Naive B cell (primary cell): Measurements from ENCODE around the gene GRAMD1B. TPM values are rescaled to one million over a fixed set of nuclear protein-coding genes. Genes with fewer than 3 reads are reported as not detected.
A peak's percentile ranks its signal among the peaks of the same experiment; 100 is the strongest.
"Not testable (repeated sequence)": the region's sequence is repeated elsewhere in the genome, so short reads cannot be mapped to it uniquely, and the experiment has no call there.

Experiments used
- ATAC-seq, 2 donors: fragments of 150-1000 bp; cut with Tn5 transposase; 2 replicates each; pipeline ENCODE4 v1.10.0; 2021; ENCODE audit warnings: low read depth in 2 of 2, mild to moderate bottlenecking in 2 of 2, moderate library complexity in 2 of 2
- DNase-seq: peaks from one replicate; pipeline ENCODE4 v3.0.0; 2022
- H3K27ac Mint-ChIP-seq, 6 donors: one replicate each; pipeline ENCODE4 v1.8.0; 2020 to 2022; ENCODE audit warnings: mild to moderate bottlenecking in 6 of 6, mixed read lengths in 6 of 6, moderate library complexity in 5 of 6, inconsistent platforms in 2 of 6
- H3K27me3 Mint-ChIP-seq, 3 donors: one replicate each; pipeline ENCODE4 v1.8.0; 2021 to 2022; ENCODE audit warnings: mixed read lengths in 3 of 3, mild to moderate bottlenecking in 1 of 3
- H3K36me3 Mint-ChIP-seq, 2 donors: one replicate each; pipeline ENCODE4 v1.8.0; 2020 to 2022; ENCODE audit warnings: mixed read lengths in 2 of 2, inconsistent platforms in 1 of 2, mild to moderate bottlenecking in 1 of 2
- H3K4me1 Mint-ChIP-seq, 3 donors: one replicate each; pipeline ENCODE4 v1.8.0; 2020 to 2022; ENCODE audit warnings: mixed read lengths in 3 of 3, inconsistent platforms in 1 of 3, mild to moderate bottlenecking in 1 of 3, moderate library complexity in 1 of 3
- H3K4me3 Mint-ChIP-seq, 8 donors: one replicate each; pipeline ENCODE4 v1.8.0; 2020 to 2022; ENCODE audit warnings: mild to moderate bottlenecking in 8 of 8, mixed read lengths in 8 of 8, moderate library complexity in 8 of 8, inconsistent platforms in 2 of 8
- H3K9me3 Mint-ChIP-seq, 7 donors: one replicate each; pipeline ENCODE4 v1.8.0; 2020 to 2022; ENCODE audit warnings: mixed read lengths in 7 of 7, mild to moderate bottlenecking in 5 of 7, inconsistent platforms in 2 of 7, moderate library complexity in 1 of 7
- polyA plus RNA-seq, 6 donors: library from polyadenylated mRNA; unstranded; fragments of 300-500 nt; fragmentation: Illumina TruSeq; gene quantifications; one replicate each; pipeline ENCODE4 v1.2.3, GENCODE V29; 2021; ENCODE audit warnings: low read depth in 6 of 6

The GRAMD1B gene
- polyA plus RNA-seq, 6 donors from 2014 or later: 0.84 TPM; not detected in 5

DNA sequence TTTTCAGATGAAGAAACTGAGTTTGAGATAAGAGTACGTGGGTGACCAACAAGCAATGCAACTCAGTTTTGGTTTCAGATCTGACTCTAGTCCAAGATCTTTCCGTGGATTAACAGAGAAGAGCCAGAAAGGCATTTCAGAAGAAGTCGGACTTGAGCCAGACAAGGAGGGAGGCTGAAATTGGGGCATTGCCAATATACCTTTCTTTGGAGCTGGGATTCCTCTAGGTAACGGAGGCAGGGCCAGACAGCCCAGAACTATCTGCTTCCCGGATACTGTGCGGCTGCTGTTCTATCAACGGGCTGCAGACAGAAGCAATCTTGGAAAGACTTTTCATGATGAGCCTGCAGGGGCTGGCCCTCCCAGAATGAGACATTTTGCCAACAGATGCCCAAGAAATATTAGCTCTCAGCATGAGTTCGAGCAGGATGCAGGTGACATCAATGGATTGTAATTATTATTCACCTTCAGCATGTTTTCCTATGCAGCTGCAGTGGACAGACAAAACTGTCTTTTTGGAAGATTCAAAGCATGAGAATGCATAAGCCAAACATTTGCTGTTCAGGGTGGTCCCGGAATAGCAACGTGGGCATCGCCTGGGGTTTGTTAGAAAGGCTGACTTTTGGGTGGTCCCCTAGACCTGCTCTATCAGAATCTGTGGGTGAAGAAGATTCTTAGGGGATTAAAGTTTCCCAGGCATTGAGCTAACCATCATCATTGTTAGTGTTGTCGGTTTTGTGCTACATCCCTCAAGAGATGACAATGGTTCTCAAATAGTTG lies 128.7 kb downstream of the GRAMD1B start:
- H3K4me1 Mint-ChIP-seq: peaks cover 13 to 21% (median 18%) of the 10 kb centered on the region in 3 donors
- no peaks in the 10 kb centered on the region for H3K36me3 Mint-ChIP-seq
- peak overlapping the region in 5 of 8 donors; percentile 14 to 90 (median 55) for H3K4me3 Mint-ChIP-seq

DNA sequence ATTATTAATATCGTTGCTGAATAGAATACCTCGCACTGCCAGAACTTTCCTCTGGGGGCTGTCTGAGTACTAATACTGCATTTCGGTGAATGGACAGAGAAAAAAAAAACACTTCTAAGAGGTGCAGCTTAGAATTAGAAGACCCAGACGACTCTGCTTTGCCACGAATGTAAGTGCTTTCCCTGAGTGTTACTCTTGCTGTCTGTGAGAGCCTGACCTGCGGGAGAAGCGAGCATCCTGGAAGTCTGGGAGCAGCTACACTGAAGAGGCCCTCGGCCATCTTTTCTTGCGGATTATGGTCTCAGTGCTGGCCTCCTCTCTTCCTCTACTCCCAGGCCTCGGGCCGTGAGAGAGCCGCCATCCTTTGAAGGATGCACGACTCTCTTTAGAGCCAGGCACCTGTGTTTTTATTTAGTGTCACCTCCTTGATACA lies 129.5 kb downstream of the GRAMD1B start:
- Mint-ChIP-seq H3K4me1 (peaks cover 13 to 21% (median 18%) of the 10 kb centered on the region in 3 donors), H3K27ac (peak overlapping the region in 3 of 6 donors; percentile 41 to 96 (median 76)), H3K27me3 (peaks cover 0 to 12% (median 0%) of the 10 kb centered on the region in 3 donors), H3K9me3 (no peaks in the 10 kb centered on the region), H3K36me3 (no peaks in the 10 kb centered on the region), H3K4me3 (peak overlapping the region; percentile 55 to 98 (median 90))
- DNase-seq (no peak), ATAC-seq (peak; percentile 16 to 18)

More for the DNA sequence above, 128.7 kb downstream of the GRAMD1B start:
- Mint-ChIP-seq H3K27me3 (peaks cover 0 to 12% (median 0%) of the 10 kb centered on the region in 3 donors), H3K27ac (no peak overlapping the region), H3K9me3 (no peaks in the 10 kb centered on the region)
- DNase-seq (no peak), ATAC-seq (no peak)

DNA sequence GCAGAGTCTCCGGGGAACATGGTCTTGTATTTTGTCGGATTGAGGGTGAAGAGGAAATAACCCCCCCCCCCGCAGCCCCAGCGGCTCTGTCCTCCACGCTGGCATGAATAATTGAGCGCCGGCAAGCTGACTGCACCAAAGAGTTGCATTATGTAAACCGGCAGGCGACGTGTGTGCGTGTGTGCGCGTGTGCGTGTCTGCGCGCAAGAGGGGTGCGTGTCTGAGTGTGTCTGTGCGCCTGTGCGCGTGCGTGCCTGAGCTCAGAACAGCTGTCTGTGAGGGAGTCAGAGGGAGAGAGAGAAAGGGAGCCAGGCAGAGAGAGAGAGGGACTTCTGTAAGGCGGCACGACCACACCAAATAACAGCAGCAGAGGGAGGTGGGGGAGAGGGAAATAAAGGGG lies 129.9 kb downstream of the GRAMD1B start:
- DNase-seq (peak; percentile 33), ATAC-seq (peak; percentile 81 to 85)
- Mint-ChIP-seq H3K36me3 (no peaks in the 10 kb centered on the region), H3K9me3 (no peaks in the 10 kb centered on the region), H3K4me3 (peak overlapping the region; percentile 55 to 98 (median 90)), H3K27me3 (peaks cover 0 to 12% (median 0%) of the 10 kb centered on the region in 3 donors), H3K4me1 (peaks cover 13 to 21% (median 18%) of the 10 kb centered on the region in 3 donors), H3K27ac (peak overlapping the region in 4 of 6 donors; percentile 13 to 96 (median 58))

DNA sequence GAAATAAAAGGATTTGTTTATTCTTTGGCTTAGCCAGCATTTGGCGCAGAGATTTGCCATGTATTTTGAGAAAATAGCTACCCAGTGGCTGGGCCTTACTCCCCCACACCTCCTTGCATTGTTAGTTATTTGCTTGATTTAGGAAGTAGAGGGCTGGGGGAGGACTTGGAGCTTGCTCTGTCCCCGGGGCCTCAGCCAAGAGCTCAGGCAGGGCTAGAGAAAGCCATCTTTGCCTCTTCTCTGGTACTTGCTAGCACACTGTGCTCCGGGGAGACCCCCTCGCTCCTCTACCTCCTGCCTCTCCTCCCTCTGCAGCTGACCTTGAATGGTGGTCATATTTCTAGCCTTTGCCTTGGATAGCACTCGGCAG lies 131.3 kb downstream of the GRAMD1B start:
- H3K4me3 Mint-ChIP-seq: peak overlapping the region in 5 of 8 donors; percentile 55 to 98 (median 90)
- H3K36me3 Mint-ChIP-seq: no peaks in the 10 kb centered on the region
- H3K4me1 Mint-ChIP-seq: peaks cover 13 to 21% (median 18%) of the 10 kb centered on the region in 3 donors
- DNase-seq (no peak), ATAC-seq (no peak)
- H3K27me3 Mint-ChIP-seq: peaks cover 0 to 12% (median 0%) of the 10 kb centered on the region in 3 donors
- no peaks in the 10 kb centered on the region for H3K9me3 Mint-ChIP-seq
- H3K27ac Mint-ChIP-seq: peak overlapping the region in 1 of 6 donors; percentile 30

DNA sequence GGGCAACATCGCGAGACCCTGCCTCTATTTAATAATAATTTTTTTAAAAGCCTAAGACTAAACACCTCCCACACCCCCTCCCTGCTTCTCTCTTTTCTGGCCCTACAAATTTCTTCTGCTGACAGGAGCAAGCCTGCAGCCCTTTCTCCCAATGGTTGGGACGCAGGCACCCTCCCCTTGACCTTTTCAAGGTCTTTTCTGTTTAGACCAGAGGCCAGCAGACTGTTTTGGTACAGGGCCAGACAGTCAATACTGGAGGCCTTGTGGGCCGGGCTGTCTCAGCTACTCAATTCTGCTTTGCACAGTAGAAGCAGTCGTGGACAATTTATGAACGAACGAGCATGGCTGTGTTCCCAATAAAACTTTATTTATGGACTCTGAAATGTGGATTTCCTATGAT lies 132.1 kb downstream of the GRAMD1B start:
- H3K27me3 Mint-ChIP-seq: peaks cover 0 to 12% (median 0%) of the 10 kb centered on the region in 3 donors
- peak overlapping the region in 1 of 8 donors; percentile 57 for H3K4me3 Mint-ChIP-seq
- H3K27ac Mint-ChIP-seq: no peak overlapping the region
- no peaks in the 10 kb centered on the region for H3K36me3 Mint-ChIP-seq
- H3K4me1 Mint-ChIP-seq: peaks cover 13 to 21% (median 18%) of the 10 kb centered on the region in 3 donors
- ATAC-seq (no peak), DNase-seq (no peak)
- no peaks in the 10 kb centered on the region for H3K9me3 Mint-ChIP-seq

DNA sequence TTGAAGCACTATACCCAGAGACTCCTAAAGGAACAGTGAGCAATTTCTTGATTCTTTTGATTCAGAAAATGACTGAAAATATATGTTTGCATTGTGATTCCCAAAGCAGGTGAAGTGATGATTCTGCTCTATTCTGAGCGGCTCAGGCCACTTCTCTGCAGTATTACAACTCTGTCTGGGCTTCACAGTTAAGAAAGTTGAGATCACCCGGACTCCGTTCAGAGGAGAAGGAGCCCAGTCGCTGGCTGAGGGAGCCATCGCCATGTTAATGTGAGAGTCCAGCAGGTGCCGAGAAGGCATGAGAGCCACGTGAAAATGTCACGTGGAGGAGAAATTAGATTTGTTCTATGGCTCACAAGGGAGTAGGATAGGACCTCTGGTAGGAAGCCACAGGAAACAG lies 132.8 kb downstream of the GRAMD1B start:
- H3K9me3 Mint-ChIP-seq: no peaks in the 10 kb centered on the region
- H3K36me3 Mint-ChIP-seq: no peaks in the 10 kb centered on the region
- peak overlapping the region in 1 of 6 donors; percentile 16 for H3K27ac Mint-ChIP-seq
- H3K4me3 Mint-ChIP-seq: no peak overlapping the region
- peaks cover 0 to 12% (median 0%) of the 10 kb centered on the region in 3 donors for H3K27me3 Mint-ChIP-seq
- DNase-seq (no peak), ATAC-seq (no peak)
- H3K4me1 Mint-ChIP-seq: peaks cover 13 to 21% (median 18%) of the 10 kb centered on the region in 3 donors

DNA sequence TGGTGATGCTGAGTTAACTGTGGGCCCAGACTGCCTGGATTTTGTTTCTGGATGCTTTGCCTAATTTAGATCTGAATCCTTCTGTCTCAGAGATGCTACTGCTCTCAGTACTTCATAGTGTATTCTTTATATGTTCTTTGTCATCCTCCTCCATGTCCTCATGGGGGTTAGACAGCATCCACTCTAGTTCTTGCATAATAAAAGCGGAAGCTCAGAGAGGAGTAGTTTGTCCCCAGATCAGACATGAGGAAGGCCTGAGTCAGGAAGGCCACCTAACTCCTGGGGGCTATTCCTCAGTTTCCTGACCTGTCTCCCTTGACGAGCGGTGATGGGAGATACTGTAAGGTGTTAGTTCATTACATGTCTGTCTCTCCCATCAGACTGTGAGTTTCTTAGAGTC lies 134.2 kb downstream of the GRAMD1B start:
- no peaks in the 10 kb centered on the region for H3K9me3 Mint-ChIP-seq
- H3K27me3 Mint-ChIP-seq: peaks cover 0 to 12% (median 0%) of the 10 kb centered on the region in 3 donors
- ATAC-seq: no peak
- H3K36me3 Mint-ChIP-seq: no peaks in the 10 kb centered on the region
- H3K4me3 Mint-ChIP-seq: no peak overlapping the region
- no peak overlapping the region for H3K27ac Mint-ChIP-seq
- no peak for DNase-seq
- peaks cover 13 to 21% (median 18%) of the 10 kb centered on the region in 3 donors for H3K4me1 Mint-ChIP-seq

DNA sequence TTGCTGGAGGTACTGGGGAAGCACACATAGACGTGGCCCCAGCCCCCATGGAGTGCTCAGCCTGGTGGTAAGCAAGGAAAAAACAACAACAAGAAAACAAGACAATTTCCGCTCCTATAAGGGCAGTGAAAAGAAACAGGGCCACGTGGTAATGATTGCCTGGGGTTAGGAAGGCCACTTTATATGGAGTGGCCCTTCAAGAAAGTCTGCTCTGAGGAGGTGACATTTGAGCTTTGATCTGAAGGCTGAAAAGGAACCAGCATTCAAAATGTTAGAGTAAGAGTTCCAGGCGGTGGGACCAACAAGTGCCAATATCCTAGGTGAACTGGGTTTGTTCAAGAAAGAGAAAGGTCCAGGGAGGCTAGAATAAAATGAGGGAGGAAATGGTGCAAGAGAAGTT lies 136.8 kb downstream of the GRAMD1B start:
- no peaks in the 10 kb centered on the region for H3K27me3 Mint-ChIP-seq
- H3K27ac Mint-ChIP-seq: no peak overlapping the region
- H3K9me3 Mint-ChIP-seq: no peaks in the 10 kb centered on the region
- H3K36me3 Mint-ChIP-seq: no peaks in the 10 kb centered on the region
- H3K4me1 Mint-ChIP-seq: peaks cover 0 to 1% (median 0%) of the 10 kb centered on the region in 3 donors
- DNase-seq: no peak
- no peak overlapping the region for H3K4me3 Mint-ChIP-seq
- no peak for ATAC-seq

DNA sequence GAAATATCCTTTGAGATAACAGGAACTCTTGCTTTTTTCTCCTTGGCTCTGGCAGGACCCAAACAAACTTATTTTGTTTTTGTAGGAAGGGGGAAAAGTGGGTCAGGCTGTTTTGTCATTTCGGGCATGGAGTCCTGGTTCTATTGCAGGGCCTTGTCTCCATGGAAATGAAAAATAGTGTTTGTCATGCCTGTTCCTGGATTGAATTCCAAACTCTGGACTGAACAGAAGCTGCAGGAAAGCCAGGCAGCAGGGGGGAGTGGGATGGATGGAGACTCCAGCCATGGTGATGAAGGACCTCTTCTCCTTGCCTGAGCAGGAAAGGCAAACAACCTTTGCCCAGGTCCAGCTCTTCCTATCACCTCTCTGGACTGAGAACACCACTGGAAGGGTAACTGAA lies 137.4 kb downstream of the GRAMD1B start:
- no peaks in the 10 kb centered on the region for H3K9me3 Mint-ChIP-seq
- H3K36me3 Mint-ChIP-seq: no peaks in the 10 kb centered on the region
- no peak overlapping the region for H3K27ac Mint-ChIP-seq
- no peaks in the 10 kb centered on the region for H3K27me3 Mint-ChIP-seq
- ATAC-seq (no peak), DNase-seq (no peak)
- H3K4me3 Mint-ChIP-seq: no peak overlapping the region
- H3K4me1 Mint-ChIP-seq: no peaks in the 10 kb centered on the region

DNA sequence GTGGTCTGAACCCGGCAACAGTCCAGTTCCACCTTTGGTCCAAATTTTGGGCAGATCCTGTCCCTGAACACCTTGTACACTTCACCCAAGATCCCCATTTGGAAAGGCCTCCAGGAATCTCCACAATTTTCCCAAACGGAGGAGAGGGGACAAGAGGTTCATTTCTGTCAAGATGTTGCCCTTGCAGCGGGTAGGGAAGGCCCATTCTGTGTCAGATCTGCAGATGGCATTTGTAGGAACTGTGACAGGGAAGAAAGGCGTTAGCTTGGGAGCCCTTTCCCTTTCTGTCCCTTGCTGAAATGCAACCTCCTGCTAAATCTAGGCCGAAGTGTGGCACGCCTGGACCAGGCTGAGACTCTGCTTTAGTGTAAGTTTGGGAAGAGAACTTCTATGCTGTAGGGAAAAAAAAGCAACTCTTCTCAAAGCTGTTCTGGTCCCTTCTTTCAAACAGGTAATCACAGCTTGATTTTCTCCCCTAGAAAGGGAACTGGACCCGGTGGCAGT lies 138.3 kb downstream of the GRAMD1B start:
- Mint-ChIP-seq H3K4me3 (no peak overlapping the region), H3K4me1 (no peaks in the 10 kb centered on the region), H3K27ac (no peak overlapping the region), H3K27me3 (no peaks in the 10 kb centered on the region), H3K36me3 (no peaks in the 10 kb centered on the region), H3K9me3 (no peaks in the 10 kb centered on the region)
- no peak for DNase-seq
- no peak for ATAC-seq

DNA sequence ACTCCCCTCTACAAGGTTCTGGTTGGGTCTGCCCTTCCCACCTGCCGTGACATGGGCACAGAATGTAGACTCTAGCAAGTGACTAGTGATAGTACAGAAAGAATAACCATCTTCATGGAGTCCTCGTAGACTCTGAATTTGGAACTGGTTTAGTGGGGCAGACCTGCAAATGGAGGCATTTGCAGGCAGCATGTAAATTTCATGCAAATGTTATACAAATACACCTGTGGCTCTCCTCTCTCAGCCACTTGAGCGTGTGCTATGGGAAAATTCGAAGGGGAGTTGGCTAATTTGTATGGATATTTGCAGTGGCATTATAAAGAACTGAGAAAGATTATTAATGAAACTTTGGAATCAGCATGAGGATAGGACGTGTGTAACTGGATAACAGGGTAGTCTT lies 139.3 kb downstream of the GRAMD1B start:
- Mint-ChIP-seq H3K27ac (no peak overlapping the region), H3K4me3 (no peak overlapping the region), H3K9me3 (no peaks in the 10 kb centered on the region), H3K27me3 (no peaks in the 10 kb centered on the region), H3K36me3 (no peaks in the 10 kb centered on the region), H3K4me1 (no peaks in the 10 kb centered on the region)
- no peak for DNase-seq
- no peak for ATAC-seq

DNA sequence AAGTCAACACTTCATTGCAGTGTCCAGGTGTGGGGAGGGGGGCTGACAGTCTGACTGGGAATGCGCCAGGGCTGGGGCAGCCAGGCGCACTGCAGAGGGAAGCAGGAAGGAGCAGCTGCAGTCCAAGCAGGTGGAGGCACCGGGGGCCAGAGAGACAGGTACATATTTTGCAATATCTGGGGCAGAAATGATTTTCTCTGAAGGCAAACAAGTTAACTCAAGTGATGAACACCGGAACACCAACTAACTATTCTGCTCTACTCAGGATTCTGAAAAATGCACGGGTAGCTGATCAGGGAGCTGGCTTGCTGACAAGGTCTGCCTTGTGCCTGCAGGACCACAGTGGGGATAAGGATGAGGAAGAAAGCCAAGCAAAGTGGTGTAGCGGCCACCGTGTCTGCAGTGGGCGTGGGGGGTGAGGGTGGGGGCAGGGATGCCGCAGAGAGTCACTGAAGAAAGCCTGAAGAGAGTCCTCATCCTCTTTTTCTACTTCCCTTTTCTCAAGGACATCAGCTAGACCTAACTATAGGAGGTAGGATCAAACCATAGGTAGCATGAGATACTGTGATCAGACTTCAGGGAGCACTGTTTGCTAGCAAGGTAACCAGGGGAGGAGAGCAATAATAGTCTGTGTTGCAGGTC lies 141.0 kb downstream of the GRAMD1B start:
- Mint-ChIP-seq H3K4me1 (peaks cover 0 to under 1% (median under 1%) of the 10 kb centered on the region in 3 donors), H3K27ac (no peak overlapping the region)

DNA sequence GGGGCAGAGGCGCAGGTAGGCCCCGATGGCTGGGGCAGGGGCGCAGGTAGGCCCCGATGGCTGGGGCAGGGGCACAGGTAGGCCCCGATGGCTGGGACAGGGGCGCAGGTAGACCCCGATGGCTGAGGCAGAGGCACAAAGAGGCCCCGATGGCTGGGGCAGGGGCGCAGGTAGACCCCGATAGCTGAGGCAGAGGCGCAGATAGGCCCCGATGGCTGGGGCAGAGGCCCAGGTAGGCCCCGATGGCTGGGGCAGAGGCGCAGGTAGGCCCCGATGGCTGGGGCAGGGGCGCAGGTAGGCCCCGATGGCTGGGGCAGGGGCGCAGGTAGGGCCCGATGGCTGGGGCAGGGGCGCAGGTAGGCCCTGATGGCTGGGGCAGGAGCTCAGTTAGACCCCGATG lies 142.7 kb downstream of the GRAMD1B start:
- H3K36me3 Mint-ChIP-seq, H3K9me3 Mint-ChIP-seq, DNase-seq, H3K27ac Mint-ChIP-seq, ATAC-seq, H3K4me3 Mint-ChIP-seq, H3K27me3 Mint-ChIP-seq: not testable (repeated sequence)
- peaks cover 5 to 11% (median 6%) of the 10 kb centered on the region in 3 donors for H3K4me1 Mint-ChIP-seq

More for the DNA sequence above, 141.0 kb downstream of the GRAMD1B start:
- Mint-ChIP-seq H3K27me3 (peaks cover 0 to 2% (median under 1%) of the 10 kb centered on the region in 3 donors), H3K4me3 (peak overlapping the region in 1 of 8 donors; percentile 35), H3K9me3 (no peaks in the 10 kb centered on the region), H3K36me3 (no peaks in the 10 kb centered on the region)
- no peak for ATAC-seq
- DNase-seq: no peak
